DMS53 treated with DMSO at 0.1 percent for 48 hours (cell line): ENCODE measurements around the gene PIEZO1.
"Not testable (repeated sequence)": the region's sequence is repeated elsewhere in the genome, so short reads cannot be mapped to it uniquely, and the experiment has no call there.

ENCODE experiments used
- DNase-seq: peaks from one replicate; lab custom pipeline; 2025; ENCODE audit not compliant: unreplicated experiment; lab: John Stamatoyannopoulos, UW

PIEZO1 gene, protein sequence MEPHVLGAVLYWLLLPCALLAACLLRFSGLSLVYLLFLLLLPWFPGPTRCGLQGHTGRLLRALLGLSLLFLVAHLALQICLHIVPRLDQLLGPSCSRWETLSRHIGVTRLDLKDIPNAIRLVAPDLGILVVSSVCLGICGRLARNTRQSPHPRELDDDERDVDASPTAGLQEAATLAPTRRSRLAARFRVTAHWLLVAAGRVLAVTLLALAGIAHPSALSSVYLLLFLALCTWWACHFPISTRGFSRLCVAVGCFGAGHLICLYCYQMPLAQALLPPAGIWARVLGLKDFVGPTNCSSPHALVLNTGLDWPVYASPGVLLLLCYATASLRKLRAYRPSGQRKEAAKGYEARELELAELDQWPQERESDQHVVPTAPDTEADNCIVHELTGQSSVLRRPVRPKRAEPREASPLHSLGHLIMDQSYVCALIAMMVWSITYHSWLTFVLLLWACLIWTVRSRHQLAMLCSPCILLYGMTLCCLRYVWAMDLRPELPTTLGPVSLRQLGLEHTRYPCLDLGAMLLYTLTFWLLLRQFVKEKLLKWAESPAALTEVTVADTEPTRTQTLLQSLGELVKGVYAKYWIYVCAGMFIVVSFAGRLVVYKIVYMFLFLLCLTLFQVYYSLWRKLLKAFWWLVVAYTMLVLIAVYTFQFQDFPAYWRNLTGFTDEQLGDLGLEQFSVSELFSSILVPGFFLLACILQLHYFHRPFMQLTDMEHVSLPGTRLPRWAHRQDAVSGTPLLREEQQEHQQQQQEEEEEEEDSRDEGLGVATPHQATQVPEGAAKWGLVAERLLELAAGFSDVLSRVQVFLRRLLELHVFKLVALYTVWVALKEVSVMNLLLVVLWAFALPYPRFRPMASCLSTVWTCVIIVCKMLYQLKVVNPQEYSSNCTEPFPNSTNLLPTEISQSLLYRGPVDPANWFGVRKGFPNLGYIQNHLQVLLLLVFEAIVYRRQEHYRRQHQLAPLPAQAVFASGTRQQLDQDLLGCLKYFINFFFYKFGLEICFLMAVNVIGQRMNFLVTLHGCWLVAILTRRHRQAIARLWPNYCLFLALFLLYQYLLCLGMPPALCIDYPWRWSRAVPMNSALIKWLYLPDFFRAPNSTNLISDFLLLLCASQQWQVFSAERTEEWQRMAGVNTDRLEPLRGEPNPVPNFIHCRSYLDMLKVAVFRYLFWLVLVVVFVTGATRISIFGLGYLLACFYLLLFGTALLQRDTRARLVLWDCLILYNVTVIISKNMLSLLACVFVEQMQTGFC (N-terminal part only)

GRCh38 chr16:88785106-88785924 lies at the start of gene PIEZO1:
Gene PIEZO1, minus strand, starts transcription at chr16:88785220. Its CDS starts 256 bp downstream, at chr16:88784964.
- DNase-seq: no peak

- no peak for DNase-seq
Observed at GRCh38 chr16:88834670-88835069, 49.6 kb upstream of the PIEZO1 start.

DNA sequence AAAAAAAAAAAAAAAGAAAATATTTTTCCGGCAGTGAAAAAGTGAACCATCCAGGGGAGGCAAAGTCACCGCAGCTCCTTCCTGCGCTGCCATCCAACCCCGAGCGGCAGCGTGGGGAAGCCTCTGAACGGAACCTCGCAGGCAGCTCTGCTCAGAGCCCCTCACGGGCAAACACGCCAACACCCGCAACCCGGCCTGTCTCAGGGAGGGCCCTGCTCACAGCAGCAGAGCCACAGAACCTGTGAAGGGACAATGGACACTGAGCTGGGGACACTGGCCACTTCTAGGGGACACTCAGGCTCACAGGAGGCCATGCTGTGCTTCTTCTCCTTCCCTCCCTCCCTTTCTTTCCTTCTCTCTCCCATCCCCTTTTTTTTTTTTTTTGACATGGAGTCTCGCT lies 48.1 kb upstream of the PIEZO1 start:
- no peak for DNase-seq

DNA sequence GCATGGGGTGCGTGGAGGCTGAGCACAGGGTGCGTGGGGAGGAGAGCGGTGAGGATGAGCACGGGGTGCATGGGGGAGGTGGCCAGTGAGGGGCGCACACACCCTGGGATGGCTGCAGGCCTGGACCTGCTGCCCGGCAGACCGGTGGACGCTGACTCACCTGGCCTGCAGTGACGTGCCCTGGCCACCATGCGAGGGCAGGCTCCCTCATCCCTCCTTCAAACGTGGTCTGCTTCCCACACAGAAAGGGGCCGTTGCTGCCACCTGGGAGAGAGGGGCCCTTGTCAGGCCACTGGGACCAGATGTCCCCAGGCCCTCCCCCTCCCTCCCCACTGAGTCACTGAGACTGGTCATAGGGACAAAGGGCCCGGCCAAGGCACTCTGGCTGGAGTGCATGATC lies 46.8 kb upstream of the PIEZO1 start:
- no peak for DNase-seq

- DNase-seq: no peak
Observed at GRCh38 chr16:88830783-88831182, 45.8 kb upstream of the PIEZO1 start.

DNA sequence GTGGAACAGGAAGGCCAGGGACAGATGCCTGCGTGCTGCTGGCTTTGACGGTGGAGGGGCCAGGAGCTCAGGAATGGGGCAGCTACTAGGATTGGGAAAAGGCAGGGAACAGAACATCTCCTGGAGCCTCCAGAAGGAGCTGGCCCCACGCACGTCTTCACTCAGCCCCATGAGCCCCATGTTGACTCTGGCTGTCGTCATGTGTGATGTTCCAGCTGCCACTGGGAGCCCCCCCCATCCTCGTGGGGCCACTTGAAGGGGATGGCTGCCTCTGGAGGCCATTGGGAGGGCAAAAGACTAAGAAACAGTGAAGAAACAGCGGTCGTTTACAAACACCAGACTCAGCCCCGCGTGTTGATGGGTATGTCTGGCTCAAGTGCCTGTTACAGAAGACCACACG lies 45.2 kb upstream of the PIEZO1 start:
- DNase-seq: no peak

DNA sequence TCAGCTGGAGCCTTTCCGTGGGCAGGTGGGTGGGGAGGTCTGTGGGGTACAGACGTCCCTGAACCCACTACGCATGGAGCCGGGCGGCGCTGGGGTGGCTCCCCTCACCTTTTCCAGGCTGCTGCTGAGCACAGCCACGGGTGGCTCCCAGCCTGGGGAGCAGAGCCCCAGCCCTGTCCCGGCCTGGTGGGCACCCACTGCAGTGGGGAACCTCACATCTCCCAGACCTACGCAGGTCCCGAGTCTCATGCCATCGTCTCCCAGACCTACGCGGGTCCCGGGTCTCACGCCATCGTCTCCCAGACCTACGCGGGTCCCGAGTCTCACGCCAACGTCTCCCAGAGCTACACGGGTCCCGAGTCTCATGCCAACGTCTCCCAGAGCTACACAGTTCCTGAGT lies 43.7 kb upstream of the PIEZO1 start:
- no peak for DNase-seq

GRCh38 chr16:88827727-88828126 lies 42.7 kb upstream of the PIEZO1 start:
- no peak for DNase-seq

DNA sequence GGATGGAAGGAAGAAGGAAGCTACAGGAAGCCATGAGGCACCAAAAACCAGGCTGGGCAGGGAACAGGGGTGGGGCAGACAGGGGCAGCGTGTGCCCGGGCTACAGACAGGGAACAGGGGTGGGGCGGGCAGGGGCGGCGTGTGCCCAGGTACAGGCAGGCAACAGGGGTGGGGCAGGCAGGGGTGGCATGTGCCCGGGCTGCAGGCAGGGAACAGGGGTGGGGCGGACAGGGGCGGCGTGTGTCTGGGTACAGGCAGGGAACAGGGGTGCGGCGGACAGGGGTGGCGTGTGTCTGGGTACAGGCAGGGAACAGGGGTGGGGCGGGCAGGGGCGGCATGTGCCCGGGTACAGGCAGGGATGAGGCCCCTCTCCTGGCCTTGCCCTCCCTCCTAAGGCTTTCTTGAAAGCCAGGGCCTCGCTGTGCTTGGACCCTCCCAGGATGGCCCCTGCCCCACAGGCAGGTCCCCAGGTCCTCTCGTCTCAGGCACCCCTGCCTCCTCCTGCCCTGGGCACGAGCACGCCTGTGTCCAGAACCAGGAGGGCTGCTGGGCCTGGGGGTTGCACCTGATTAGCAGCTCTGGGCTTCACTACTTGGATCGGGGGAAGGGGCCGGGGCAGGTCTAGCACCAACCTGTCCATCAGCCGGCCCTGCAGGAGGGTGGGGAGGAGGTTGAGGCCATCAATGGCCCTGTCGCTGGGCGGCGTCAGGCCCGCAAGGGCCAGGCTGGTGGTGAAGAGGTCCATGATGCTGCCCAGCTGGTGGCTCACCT lies 41.2 kb upstream of the PIEZO1 start:
- no peak for DNase-seq

DNA sequence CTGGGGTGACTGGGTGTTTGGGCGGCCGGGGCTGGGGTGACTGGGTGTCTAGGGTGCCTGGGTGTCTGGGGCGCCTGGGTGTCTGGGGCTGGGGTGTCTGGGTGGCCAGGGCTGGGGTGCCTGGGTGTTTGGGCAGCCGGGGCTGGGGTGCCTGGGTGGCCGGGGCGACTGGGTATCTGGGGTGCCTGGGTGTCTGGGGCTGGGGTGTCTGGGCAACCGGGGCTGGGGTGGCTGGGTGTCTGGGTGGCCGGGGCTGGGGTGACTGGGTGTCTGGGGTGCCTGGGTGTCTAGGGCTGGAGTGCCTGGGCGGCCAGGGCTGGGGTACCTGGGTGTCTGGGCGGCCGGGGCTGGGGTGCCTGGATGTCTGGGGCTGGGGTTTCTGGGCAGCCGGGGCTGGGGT lies 40.1 kb upstream of the PIEZO1 start:
- no peak for DNase-seq

- no peak for DNase-seq
Observed at GRCh38 chr16:88824256-88825077, 39.4 kb upstream of the PIEZO1 start.

GRCh38 chr16:88823646-88824045 lies 38.6 kb upstream of the PIEZO1 start:
- DNase-seq: not testable (repeated sequence)

DNA sequence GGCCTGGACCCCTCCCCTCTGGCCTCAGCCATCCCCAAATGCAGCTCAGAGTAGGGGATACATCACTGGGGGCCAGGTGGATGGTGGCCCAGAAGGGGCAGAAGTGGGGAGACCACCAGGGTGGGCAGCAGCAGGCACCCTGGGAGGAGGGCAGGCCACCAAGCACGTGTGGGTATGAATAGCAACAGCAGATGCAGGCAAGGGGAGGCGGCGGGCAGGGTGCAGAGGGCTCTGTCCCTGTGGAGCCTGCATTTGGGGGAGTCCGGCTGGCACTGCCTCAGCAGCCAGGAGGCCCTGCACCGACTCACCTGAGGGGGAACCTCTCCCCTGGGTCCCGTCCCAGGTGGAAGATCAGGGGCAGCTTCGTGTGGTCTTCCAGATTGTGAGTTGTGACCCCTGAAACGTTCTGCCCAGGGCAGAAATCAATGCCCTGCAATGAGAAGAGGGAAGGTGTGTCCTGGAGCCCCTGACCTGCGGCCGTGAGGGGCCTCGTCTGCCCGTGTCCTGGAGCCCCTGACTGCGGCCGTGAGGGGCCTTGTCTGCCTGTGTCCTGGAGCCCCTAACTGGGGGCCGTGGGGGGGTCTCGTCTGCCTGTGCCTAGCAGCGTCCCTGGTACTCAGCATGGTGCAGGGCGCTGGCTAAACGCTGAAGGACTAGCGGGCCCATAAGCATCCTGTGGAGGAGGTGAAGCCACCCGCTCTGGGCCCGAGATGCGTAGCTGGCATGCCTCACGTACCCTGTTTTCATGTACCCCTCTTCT lies 37.4 kb upstream of the PIEZO1 start:
- DNase-seq: no peak

GRCh38 chr16:88821168-88821850 lies 36.3 kb upstream of the PIEZO1 start:
- DNase-seq: no peak

DNA sequence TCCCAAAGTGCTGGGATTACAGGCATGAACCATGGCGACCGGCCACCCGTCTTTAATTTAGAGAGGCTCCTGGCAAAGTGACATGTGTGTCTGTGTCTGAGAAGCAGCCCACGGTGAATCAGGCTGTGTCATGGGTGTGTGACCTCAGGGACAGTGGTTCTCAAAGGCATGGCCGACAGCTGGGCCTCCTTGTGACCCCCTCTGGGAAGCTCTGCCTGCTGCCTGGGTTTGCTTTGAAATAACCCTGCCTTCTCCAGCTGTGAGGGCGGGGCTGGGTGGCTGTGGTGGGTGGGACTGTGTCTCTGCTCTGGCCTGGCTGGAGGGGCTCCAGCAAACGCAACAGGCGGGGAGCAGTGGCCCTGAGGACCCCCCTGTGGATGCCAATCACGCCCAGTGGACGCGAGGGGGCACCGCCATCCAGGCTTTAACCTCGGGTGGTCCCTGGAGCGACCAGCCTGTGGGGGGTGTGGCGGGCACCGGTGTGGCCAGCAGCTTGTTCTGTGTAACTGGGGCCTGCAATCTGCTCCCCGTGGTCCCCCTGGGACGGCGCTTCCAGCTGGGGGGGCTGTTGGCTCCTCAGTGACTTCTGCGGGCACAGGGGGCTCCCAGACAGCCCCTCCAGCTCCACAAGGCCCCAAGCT lies 35.5 kb upstream of the PIEZO1 start:
- no peak for DNase-seq

GRCh38 chr16:88819126-88819525 lies 34.1 kb upstream of the PIEZO1 start:
- no peak for DNase-seq

DNA sequence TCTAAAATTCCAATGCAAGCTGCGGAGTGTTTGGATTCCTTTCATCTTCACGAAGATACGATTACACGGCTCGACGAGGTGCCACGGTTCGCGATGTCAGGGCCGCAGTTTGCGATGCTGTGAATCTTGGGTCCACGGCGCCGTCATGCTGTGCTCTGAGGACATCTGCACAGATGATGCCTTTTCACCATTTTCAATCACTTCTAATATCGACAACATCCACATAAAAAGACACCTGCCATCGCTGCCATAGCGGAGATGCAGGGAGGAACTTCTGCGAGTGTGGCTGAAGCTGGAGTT lies 33.5 kb upstream of the PIEZO1 start:
- DNase-seq: no peak
